WTC11 (cell line): Measurements from ENCODE around the gene CDH22. TPM values are rescaled to one million over a fixed set of nuclear protein-coding genes. Genes with fewer than 3 reads are reported as not detected.

Experiments used
- ATAC-seq: fragments of 200-7000 bp; cut with Tn5 transposase; 2 replicates; pipeline ENCODE4 v1.10.0; 2021; ENCODE audit warnings: mild to moderate bottlenecking, moderate library complexity
- CTCF ChIA-PET: fragments of 300-600 bp; sonication (Branson Sonifier 250); formaldehyde crosslinking; loops from one replicate; lab custom pipeline; 2021; ENCODE audit warnings: antibody characterized with exemption; lab: Charles Lee
- POLR2A ChIA-PET: fragments of 350-600 bp; sonication (Branson Sonifier 250); formaldehyde crosslinking; loops from one replicate; lab custom pipeline; 2021; ENCODE audit warnings: antibody characterized with exemption; lab: Charles Lee
- DNase-seq: peaks from one replicate; pipeline ENCODE4 v3.0.0; 2021; ENCODE audit warnings: low spot score
- H3K27ac Mint-ChIP-seq: 2 replicates; pipeline ENCODE4 v1.8.0; 2021; ENCODE audit warnings: mixed read lengths
- H3K27me3 Mint-ChIP-seq: 2 replicates; pipeline ENCODE4 v1.8.0; 2021; ENCODE audit warnings: low read depth, mild to moderate bottlenecking, moderate library complexity, mixed read lengths
- H3K36me3 Mint-ChIP-seq: 2 replicates; pipeline ENCODE4 v1.8.0; 2021; ENCODE audit warnings: mixed read lengths
- H3K4me1 Mint-ChIP-seq: 2 replicates; pipeline ENCODE4 v1.8.0; 2022; ENCODE audit warnings: mixed read lengths
- H3K4me3 Mint-ChIP-seq: 2 replicates; pipeline ENCODE4 v1.8.0; 2021; ENCODE audit warnings: mild to moderate bottlenecking, moderate library complexity, mixed read lengths
- H3K9me3 Mint-ChIP-seq: 2 replicates; pipeline ENCODE4 v1.8.0; 2021; ENCODE audit warnings: mixed read lengths
- ATF3 ChIP-seq: sonication (generic); formaldehyde crosslinking; conservative IDR thresholded peaks from 2 replicates; pipeline ENCODE4 v1.8.1; 2022; ENCODE audit warnings: mild to moderate bottlenecking, missing genetic modification reagents
- CREB1 ChIP-seq: sonication (generic); formaldehyde crosslinking; IDR thresholded peaks from 2 replicates; pipeline ENCODE4 v1.8.0; 2023; ENCODE audit warnings: mild to moderate bottlenecking, missing genetic modification reagents
- CTCF ChIP-seq: fragments of 200-600 bp; IDR thresholded peaks from 2 replicates; pipeline ENCODE4 v1.8.0; 2022; ENCODE audit warnings: antibody characterized with exemption
- E2F4 ChIP-seq: sonication (generic); formaldehyde crosslinking; IDR thresholded peaks from 2 replicates; pipeline ENCODE4 v1.8.1; 2022; ENCODE audit warnings: low read depth, mild to moderate bottlenecking, moderate library complexity, missing genetic modification reagents, borderline replicate concordance
- ELF4 ChIP-seq: sonication (generic); formaldehyde crosslinking; IDR thresholded peaks from 2 replicates; pipeline ENCODE4 v1.8.1; 2022; ENCODE audit warnings: low read depth, mild to moderate bottlenecking, moderate library complexity, missing genetic modification reagents
- ERG ChIP-seq: fragments of 250-450 bp; sonication (Bioruptor Pico); IDR thresholded peaks from 2 replicates; pipeline ENCODE4 v1.8.0; 2021; ENCODE audit warnings: mild to moderate bottlenecking
- GTF2I ChIP-seq: fragments of 250-450 bp; sonication (Bioruptor Pico); conservative IDR thresholded peaks from 2 replicates; pipeline ENCODE4 v1.4.0; 2021; ENCODE audit warnings: mild to moderate bottlenecking
- IRF2 ChIP-seq: sonication (generic); formaldehyde crosslinking; IDR thresholded peaks from 2 replicates; pipeline ENCODE4 v1.8.0; 2022; ENCODE audit warnings: low read depth, missing genetic modification reagents, borderline replicate concordance
- MLX ChIP-seq: sonication (generic); formaldehyde crosslinking; IDR thresholded peaks from 2 replicates; pipeline ENCODE4 v1.8.1; 2023; ENCODE audit warnings: mild to moderate bottlenecking, missing genetic modification reagents, moderate library complexity
- MYBL2 ChIP-seq: sonication (generic); formaldehyde crosslinking; IDR thresholded peaks from 2 replicates; pipeline ENCODE4 v1.8.1; 2023; ENCODE audit warnings: mild to moderate bottlenecking, moderate library complexity, missing genetic modification reagents
- NR1H2 ChIP-seq: sonication (generic); formaldehyde crosslinking; IDR thresholded peaks from 2 replicates; pipeline ENCODE4 v1.9.0; 2021; ENCODE audit warnings: mild to moderate bottlenecking, moderate library complexity, missing genetic modification reagents
- NR3C1 ChIP-seq: sonication (generic); formaldehyde crosslinking; conservative IDR thresholded peaks from 2 replicates; pipeline ENCODE4 v1.8.1; 2023; ENCODE audit warnings: low read depth, mild to moderate bottlenecking, missing genetic modification reagents
- TP53 ChIP-seq: sonication (generic); formaldehyde crosslinking; IDR thresholded peaks from 2 replicates; pipeline ENCODE4 v1.8.1; 2023; ENCODE audit warnings: mild to moderate bottlenecking, missing genetic modification reagents
- USF1 ChIP-seq: sonication (generic); formaldehyde crosslinking; IDR thresholded peaks from 2 replicates; pipeline ENCODE4 v1.8.0; 2022; ENCODE audit warnings: mild to moderate bottlenecking, missing genetic modification reagents
- ZNF138 ChIP-seq: sonication (generic); formaldehyde crosslinking; conservative IDR thresholded peaks from 2 replicates; pipeline ENCODE4 v1.8.1; 2022; ENCODE audit warnings: mild to moderate bottlenecking, moderate library complexity, missing genetic modification reagents
- ZNF416 ChIP-seq: fragments of 250-450 bp; sonication (Bioruptor Pico); IDR thresholded peaks from 2 replicates; pipeline ENCODE4 v1.9.0; 2021; ENCODE audit warnings: mild to moderate bottlenecking, inconsistent platforms
- ZNF532 ChIP-seq: fragments of 250-450 bp; sonication (Bioruptor Pico); IDR thresholded peaks from 2 replicates; pipeline ENCODE4 v1.9.0; 2021; ENCODE audit warnings: mild to moderate bottlenecking, borderline replicate concordance
- ZSCAN18 ChIP-seq: fragments of 250-450 bp; sonication (Bioruptor Pico); IDR thresholded peaks from 2 replicates; pipeline ENCODE4 v2.1.2; 2022; ENCODE audit warnings: mild to moderate bottlenecking, moderate library complexity
- total RNA-seq: library from RNA; stranded (reverse); gene quantifications from 3 replicates; pipeline ENCODE4 v1.2.3, GENCODE V29; 2021

The CDH22 gene
- total RNA-seq, 1 experiment from 2014 or later = 0.13 TPM

GRCh38 chr20:46324379-46324778 is 16.1 kb upstream of the CDH22 start:
- Mint-ChIP-seq H3K4me3 (no peak overlapping the region), H3K36me3 (no peaks in the 10 kb centered on the region), H3K4me1 (peaks cover 8% of the 10 kb centered on the region), H3K9me3 (no peaks in the 10 kb centered on the region), H3K27ac (no peak overlapping the region)
- ChIA-PET POLR2A (interaction anchor here (0.6 kb wide), 1 partner anchor 128 kb away, joined by 5 read pairs; no protein-coding TSS in a partner anchor), CTCF (interaction anchor here (0.6 to 3.5 kb wide), 4 partner anchors 9 to 196 kb away, joined by 3 to 23 read pairs (median 16); no protein-coding TSS in a partner anchor)
- DNase-seq (no peak), ATAC-seq (no peak)
- no peak for TF ChIP-seq ZNF416 (CRISPR knock-in tag)
- TF ChIP-seq, all 79 proteins: peak for 0
- H3K27me3 Mint-ChIP-seq = no peaks in the 10 kb centered on the region

GRCh38 chr20:46323557-46323956 is 15.3 kb upstream of the CDH22 start:
- H3K27me3 Mint-ChIP-seq = no peaks in the 10 kb centered on the region
- no peak for TF ChIP-seq IRF2 (CRISPR knock-in tag)
- no peak for TF ChIP-seq MLX (CRISPR knock-in tag)
- TF ChIP-seq ZNF532 (CRISPR knock-in tag) = no peak
- no peak for TF ChIP-seq CTCF
- no peak for TF ChIP-seq E2F4
- TF ChIP-seq ERG (CRISPR knock-in tag) = no peak
- no peak for TF ChIP-seq ATF3 (CRISPR knock-in tag)
- TF ChIP-seq GTF2I = no peak
- TF ChIP-seq ZNF138 (CRISPR knock-in tag) = no peak
- no peak for TF ChIP-seq CREB1 (CRISPR knock-in tag)
- no peak for TF ChIP-seq MYBL2 (CRISPR knock-in tag)
- TF ChIP-seq NR3C1 (CRISPR knock-in tag) = no peak
- no peak for TF ChIP-seq ZSCAN18
- no peak for TF ChIP-seq ELF4 (CRISPR knock-in tag)
- TF ChIP-seq TP53 (CRISPR knock-in tag) = no peak
- TF ChIP-seq USF1 (CRISPR knock-in tag) = no peak
- no peak for TF ChIP-seq NR1H2
- H3K4me3 Mint-ChIP-seq = no peak overlapping the region
- no peaks in the 10 kb centered on the region for H3K36me3 Mint-ChIP-seq
- ATAC-seq = no peak
- no peak overlapping the region for H3K27ac Mint-ChIP-seq
- no peak for DNase-seq
- H3K4me1 Mint-ChIP-seq = peaks cover 1% of the 10 kb centered on the region; the same call in 1 of the 2 replicates
- H3K9me3 Mint-ChIP-seq = no peaks in the 10 kb centered on the region
- POLR2A ChIA-PET = interaction anchor here (1.1 kb wide), 1 partner anchor 17 kb away, joined by 3 read pairs; no protein-coding TSS in a partner anchor
- CTCF ChIA-PET = interaction anchor here (1.5 to 3.5 kb wide), 3 partner anchors 11 to 25 kb away, joined by 6 to 23 read pairs (median 13); no protein-coding TSS in a partner anchor
